Measurements from ENCODE around the gene MED9.

Gene MED9

DNA sequence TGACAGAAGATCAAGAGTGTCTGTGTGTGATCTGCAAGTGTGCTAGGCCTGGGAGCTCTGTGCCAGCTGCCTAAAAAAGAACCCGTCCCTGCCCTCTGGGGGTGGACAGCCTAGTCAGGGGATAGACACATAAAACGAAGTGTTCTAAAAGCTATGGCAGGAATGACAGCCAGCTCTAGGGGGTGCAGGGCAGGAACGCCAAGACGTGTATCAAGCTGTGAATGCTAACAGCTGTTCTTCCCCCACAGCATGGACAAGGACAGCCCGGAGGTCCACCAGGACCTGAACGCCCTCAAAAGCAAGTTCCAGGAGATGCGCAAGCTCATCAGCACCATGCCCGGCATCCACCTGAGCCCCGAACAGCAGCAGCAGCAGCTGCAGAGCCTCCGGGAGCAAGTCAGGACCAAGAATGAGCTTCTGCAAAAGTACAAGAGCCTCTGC, 14.3 kb downstream of the MED9 start:
- no peak for DNase-seq (ENCODE audit: low read depth in 2 of 2)

DNA sequence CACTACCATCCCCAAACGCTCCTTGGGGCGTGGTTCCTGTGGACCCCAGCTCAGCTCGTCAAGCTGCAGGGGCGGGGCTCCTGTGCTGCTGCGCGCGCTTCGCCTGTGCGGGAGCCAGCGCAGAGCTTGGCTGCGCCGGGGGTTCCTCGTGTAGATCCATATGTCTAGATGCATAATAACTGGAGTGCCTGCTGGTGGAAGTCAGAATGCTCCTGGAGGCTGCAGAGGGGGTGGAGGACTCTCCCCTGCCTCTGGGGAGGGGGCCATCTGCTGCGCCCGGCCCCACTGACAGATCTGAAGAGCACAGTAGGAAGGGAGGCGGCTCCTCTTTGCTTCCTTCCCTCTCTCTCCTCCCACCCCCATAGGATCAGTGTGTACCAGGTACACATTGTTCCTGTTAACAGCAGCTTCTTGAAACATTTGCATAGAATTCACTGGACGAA, 14.8 kb downstream of the MED9 start:
- no peak for DNase-seq (ENCODE audit: low read depth in 2 of 2)

DNA sequence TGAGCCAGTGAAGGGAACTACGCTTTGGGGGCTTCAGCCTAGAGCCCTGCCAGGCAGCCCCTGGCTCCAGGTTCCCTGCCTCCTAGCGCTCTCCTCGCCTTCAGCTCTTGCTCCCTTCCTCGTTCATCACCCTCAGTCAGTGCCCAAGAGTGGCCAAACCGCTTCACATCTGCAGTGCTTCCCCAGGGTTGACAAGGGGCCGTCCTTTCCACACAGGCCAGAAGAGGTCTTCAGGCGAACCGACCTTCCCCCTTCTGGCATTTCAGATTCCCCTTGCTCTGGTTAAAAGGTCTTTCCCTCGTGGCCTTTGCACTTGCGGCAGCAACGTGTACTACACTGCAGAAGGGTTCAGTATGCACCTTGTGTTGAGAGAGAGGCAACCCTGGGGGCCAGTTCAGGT, 15.3 kb downstream of the MED9 start:
- no peak for DNase-seq (ENCODE audit: low read depth in 2 of 2)

DNA sequence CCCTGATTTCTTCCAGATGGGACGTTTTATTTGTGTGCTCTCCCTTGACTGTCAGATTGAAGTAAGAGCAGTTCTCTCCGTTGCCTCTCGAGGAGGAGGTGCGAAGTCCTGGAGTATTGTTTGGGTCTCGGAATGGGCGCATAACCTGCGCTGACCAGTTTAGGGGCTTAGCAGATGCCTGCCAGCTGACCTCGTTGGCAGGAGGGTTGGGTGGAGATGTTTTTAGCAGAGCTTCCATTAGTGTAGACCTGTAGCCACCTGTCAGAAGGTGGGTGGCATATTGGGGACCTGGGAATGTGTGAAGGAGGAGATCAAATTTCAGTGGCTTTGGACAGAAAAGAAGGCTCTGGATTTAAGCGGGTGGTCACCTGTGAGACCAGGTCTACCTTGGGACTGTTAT, 15.8 kb downstream of the MED9 start:
- DNase-seq (ENCODE audit: low read depth in 2 of 2) = no peak

DNA sequence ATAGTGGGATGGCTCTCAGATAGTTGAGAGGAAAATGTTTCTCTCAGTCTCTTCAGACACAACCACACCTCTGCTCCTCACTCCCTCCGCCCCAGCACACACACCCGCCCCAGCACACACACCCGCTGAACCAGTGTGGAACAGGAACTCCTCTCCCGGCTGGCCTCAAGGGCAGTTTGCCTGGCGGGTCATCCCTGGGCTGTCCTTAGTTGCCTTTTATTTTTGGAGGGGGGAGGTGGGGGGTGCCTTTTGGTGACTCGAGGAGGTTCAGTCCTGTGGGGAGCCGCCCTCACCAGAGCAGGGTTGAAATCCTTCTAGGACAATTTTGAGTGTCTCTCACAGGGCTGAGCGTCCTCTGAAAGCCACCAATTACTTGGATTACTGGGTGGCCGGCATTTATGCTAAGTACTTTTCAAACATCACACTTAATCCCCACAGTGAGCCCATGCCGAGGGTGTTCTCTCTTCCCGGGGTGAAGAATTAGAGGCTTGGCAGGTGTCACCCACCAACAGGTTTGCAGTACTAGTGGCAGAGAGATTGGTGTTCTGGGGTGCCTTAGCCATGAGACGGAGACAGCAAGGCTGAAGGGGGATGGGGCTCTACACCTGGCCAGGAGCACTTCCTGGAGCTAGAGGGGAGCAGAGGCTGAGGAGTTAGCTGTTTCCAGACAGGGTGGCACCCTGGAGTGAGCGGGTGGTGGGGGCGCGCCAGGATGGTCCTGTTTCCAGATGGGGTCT, 16.6 kb downstream of the MED9 start:
- no peak for DNase-seq (ENCODE audit: low read depth in 2 of 2)

DNA sequence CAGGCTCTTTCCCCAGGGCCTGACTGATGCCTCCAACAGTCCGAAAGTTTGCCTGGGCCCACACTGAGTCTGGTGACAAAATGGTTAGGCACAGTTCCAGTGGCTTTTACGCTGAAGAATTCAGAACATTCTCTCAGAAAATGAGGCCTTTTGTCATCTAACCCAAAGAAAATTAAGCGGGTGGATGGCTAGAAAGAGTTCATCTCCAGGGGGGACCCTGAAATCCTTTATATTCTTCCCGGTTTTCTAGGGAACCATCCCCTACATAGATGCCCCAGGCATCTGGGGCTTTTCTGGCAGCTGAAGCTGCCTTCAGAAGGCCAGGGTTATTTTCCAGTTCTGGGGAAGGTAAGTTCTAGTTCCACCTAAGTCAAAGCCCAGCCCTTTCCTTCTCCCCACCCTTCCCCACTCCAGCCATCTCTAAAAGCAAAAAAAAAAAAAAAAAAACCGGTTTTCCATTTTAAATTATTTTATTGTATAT, 17.2 kb downstream of the MED9 start:
- DNase-seq (ENCODE audit: low read depth in 2 of 2) = no peak

DNA sequence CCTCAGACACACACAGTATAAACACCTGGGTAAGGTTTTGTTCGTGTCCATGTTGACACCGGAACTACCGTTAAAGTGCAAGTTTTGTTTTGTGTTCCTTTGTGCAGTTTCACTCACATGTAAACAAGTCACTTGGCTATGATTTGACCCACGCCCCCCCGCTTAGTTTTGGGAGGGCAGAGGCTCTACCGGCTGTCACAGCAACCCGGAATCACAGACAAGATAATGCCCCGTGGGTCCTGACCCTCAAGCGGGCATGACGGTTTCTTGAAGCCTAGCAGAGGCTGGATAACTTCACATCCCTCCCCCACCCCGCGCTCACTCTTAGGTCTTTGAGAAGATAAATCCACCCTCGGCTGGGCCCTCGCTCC, 17.7 kb downstream of the MED9 start:
- no peak for DNase-seq (ENCODE audit: low read depth in 2 of 2)

DNA sequence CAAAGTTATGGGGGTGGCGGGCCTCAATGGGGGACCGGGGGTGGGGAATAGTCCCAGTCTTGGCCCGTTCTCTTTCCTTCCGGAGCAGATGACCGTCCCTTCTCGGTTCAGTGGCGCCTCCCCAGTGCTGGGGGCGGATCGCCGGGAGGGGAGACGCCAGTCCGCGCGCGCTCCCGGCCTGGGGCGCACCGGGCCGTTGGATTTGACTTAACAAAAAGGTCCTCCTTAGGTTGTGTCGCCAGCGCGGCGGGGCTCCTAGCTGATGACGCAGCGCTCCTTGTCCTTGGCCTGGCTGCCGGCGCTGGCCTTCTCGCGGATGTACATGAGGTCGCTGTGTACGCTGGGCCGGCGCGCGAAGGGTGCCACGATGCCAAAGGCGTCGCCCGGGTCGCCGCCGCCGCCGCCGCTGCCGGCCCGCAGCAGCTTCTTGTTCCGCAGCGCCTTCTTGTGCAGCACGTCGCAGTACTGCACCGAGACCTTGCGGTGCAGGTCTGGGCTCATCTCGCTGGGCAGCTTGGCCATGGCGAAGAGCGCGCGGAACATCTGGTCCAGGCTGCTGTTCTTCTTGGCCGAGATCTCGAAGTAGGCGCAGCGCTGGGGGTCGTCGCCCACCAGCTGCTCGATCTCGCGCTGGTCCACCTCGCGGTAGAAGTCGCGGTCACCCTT, 18.2 kb downstream of the MED9 start:
- DNase-seq (ENCODE audit: low read depth in 2 of 2) = no peak

DNA sequence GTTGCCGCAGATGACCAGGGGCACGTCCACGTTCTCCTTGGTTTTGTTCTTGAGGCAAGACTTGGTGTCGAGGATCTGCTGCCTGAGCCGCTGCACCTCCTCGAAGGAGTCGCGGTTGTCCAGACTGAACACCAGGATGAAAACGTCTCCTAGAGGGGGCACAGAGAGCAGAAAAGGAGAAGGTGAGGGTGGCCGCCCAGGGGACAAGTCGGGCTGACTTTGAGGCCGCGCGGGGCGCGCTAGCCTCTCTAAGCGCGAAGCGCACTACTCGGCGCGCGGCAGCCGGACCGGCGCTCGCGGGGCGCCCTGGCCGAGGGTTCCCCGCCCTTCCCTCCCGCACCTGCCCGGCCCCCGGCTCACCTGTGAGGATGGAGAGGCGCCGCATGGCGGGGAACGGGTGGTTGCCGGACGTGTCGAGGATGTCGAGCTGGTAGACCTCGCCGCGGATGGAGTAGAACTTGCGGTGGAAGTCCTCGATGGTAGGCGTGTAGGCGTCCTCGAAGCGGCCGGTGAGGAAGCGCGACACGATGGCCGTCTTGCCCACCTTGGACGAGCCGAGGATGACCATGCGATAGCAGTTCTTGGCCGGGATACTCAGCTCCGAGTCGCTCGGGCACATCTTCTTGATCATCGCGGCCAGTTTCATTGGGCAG, 18.9 kb downstream of the MED9 start:
- DNase-seq (ENCODE audit: low read depth in 2 of 2) = no peak

DNA sequence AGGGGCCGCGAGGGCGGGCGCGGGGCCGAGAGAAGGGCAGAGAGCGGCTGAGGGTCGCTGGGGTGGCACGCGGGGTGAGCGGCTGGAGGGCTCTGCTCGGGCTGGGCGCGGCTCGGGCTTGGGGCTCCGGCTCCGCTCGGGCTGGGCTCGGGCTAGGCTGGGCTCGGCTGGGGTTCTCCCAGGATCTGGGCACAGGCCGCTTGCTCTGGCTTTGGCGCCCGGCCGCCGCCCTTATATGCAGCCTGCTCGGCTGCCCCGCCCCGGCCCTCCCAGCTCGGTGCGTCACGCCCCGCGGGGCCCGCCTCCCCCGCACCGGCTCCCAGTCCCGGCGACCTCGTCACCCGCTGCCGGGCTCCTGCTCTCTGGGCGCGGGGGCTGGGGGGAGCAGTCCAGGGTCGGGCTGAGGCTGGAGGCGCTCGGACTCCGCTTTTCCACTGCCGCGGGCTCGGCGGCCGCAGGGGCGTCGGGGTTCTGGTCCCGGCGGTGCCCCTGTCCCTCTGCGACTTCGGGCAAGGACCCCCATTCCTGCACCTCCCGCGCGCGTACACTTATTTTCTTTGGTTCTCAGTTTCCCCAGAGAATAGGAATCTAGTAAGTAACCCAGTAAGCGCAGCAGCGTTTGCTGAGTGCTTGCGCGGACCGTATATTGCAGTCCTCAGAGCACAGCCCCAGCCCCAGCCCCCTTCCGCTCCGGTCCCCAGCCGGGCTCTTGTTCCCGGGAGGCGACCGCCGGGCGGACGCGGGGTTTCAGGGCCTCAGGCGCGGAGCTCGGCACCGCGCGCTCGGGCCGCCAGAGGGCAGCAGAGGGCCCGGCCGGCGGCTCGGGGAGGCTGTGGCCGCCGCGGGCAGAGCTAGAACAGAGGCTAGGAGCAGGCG, 19.6 kb downstream of the MED9 start, which contains the start of gene RASD1:
RASD1 (minus strand) TSS at position 207 of the 876 bp plus-strand sequence. CDS start 214 bp downstream, outside the sequence.
- DNase-seq (ENCODE audit: low read depth in 2 of 2) = peak; percentile 74 to 80

DNA sequence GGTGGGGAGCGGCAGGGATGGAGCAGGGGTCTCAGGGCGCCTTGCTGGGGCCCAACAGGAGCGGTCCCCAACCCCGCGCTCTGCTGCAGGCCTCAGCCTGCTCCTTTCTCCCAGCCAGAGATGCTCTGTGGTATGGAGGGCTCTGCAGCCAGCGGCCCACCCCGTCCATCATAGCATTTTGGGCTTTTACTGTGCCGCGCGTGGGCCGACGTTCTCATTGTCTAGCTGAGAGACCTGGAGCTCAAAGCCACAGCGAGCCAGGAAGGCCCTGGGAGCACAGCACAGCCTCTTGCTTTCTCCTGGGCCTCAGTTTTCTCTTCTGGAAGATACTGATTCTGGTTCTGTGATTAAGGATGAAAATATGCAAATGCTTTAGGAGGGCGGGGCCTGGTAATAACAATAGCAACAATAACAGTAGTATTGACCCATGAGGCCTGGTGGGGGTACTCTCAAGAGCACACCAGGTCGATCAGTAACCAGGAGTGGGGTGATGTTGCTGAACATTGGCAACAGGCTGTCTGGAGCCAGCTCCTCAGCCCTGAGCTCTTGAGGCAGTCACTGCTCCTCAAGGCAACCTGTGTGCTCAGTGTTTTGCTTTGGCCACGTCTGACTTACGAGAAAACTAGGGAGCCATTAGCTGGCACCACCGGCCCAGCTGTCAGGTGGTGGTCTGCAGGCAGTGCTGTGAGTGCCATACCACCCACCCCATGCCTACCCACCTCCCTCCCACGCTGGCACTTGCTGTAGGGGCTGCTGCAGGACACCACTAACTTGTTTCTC, 20.5 kb downstream of the MED9 start:
- DNase-seq (ENCODE audit: low read depth in 2 of 2) = no peak

DNA sequence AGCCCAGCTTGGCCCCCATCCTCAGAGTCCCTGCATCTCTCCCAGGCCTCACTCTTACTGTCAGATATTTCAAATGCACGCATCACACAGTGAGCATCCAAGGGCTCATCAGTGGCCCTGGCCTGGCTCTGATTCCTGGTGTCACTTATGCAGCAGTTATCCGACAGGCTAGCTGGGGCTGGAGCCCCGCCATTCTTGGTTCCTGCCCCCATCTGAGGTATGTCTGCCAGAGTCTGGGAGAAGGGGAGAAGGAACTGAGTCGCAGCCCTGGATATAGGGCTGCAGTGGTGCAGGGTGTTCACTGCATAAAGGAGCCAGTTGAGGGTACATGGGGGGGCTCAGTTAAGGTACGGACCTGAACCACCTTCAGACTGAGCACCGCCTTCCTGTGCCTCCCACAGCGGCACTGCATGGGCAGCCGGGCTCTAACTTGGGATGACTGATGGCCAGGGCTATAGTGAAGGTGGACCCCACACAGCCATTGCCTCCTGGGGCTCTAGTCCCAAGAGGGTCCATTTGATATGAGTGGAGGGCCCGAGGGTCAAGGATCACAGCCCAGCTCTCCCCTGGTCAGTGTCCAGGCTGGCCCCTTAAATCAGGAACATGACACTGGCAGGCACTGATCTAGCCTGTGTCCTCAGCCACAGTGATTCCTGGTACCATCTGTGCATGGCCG, 21.2 kb downstream of the MED9 start:
- no peak for DNase-seq (ENCODE audit: low read depth in 2 of 2)

DNA sequence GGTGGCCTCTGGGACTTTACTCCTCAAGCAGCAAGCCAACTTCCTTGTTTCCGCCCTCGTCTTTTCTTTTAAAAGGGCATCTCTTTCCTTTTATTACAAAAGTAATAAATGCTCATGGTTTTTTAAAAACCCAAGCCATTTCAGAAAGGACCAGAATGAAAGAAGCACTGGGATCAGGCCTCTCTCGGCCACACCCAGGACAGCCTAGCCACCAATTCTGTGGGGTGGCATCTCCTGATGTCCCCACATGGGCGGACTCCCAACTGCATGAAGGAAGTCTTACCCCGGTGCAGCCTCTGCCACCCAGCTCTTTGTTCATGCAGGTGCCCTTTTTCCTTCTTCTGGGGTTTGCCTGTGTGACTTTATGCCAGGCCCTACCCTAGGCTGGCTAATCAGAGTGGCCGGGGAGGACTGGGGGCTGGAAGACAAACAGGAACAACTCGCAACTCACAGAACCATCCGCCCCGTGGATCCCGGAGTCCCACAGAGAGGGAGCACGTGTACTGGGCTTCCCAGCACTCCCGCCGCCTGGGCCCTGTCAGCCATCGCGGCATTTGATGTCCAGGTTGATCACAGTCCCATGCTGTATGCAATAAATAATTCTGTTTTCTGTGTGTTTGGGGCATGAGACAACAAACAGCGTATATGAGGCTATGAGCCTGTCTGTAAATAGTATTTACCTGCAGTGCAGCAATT, 22.0 kb downstream of the MED9 start:
- DNase-seq (ENCODE audit: low read depth in 2 of 2) = no peak

DNA sequence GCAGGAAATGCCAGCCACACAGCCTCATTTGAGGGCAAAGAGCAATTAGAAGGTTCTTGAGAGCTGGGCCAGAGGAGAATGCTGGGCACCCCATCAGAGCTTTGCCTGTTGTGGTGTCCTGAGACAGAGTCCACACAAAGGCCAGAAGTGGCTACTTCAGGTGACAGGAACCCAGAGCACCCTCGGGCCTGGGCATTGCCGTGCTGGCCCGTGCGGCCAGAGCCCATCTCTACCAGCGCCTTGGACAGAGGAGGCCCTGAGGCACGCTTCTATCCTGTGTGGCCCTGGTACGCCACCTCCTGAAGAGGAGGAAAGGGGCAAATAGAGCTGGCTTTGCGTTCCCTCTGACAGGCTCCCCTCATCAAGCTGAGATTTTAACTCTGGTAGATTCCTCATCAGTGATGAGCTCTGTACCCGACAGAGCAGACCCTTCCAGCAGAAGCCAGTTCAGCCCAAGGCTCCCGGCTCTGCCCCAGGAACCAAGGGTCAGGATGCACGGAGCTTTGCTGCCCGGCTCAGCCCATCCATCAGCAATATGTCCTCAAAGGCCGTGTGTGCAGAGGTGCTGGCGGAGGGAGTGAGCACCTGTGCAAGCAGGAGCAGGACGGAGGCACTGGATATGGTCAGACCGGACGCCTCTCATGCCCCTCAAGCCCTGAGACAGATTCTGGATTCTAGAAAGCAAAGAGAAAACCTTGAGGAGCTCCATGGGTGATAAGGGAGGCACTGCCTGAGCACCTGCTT, 22.8 kb downstream of the MED9 start:
- DNase-seq (ENCODE audit: low read depth in 2 of 2) = no peak

DNA sequence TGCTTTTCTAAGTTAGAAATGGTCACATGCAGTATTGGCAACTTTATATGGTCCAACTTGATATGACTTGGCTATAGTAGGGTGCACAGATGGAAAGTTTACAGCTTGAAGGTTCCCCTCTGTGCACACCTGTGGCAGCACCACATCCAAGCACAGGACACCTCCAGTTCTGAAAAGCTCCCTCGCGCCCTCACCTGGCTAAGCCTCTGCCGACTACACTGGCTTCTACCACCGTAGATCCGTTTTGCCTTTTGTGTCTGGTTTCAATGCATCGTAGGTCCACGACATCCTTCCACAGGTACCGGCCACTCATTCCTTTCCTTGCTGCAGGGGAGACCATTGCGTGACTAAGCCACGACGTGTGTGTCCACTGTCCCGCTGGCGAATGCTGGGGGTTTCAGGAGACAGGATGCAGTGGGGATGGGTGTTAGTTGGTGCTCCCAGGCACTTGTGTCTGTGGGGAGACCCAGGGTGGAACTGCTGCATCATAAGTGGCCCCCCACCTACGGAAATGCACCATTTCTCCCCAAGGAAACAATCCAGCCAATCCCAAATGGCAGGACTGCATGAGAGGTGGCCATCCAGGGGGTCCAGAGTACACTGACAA, 24.3 kb downstream of the MED9 start:
- no peak for DNase-seq (ENCODE audit: low read depth in 2 of 2)

DNA sequence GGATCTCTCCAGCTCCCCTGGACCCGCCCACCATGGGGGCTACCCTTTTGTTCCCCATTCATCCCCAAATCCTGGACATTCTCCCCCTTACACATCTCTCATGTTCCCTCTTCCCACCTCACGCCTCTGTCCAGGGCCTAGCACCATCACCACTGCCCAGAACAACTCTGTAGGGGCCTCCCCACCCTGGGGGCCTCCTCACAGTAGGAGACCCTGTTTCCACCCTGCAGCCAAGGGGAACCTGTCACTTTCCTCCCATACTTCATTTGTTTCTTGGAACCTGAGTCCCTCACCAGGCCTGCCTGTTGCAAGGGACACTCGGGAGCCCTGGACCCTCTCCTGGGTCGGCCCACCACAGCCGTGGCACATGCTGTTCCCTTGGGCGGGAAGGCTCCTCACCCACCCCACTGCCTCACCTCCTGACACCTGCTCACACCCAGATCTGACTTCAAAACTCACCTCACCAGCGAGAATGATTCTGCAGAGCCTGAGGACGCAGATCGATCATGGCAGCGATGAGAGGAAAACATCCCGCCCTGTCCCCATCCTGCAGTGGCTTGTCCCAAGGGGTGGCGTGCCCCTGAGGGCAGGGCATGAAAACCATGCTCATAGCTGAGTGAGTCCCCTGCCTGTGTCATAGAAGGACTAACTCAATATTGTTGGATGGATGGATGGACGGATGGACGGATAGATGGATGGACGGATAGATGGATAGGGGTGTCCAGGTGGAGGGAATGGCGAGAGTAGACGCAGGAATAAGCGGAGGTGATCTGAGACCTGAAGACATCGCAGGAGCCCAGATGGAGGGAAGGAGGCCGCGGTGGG, 26.2 kb downstream of the MED9 start:
- no peak for DNase-seq (ENCODE audit: low read depth in 2 of 2)

DNA sequence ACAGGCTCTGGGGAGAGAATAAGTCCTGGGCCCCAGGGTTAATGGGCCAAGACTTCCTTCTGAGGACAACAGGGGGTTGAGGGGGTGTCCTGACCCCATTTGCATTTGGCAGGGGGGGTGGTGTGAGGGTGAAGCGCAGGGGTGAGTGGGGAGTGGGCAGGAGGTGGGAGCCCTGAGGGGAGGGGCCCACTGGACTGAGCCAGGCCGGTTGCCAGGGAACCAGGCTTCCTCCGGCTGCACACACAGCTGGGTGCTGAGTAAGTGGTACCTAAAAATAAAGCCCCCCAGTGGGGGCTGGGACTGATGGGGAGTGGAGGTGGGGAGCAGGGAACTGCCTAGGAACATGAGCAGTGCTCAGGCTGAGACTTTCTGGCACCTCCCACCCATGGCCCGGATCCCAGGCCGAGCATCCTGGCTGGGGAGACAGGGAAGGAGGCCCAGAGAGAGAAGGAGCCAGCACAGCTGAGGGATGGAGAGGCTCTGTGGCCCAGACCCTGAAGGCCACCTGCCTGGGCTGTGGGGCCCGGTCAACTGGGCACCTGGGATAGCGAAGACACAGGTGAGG, 26.8 kb downstream of the MED9 start:
- DNase-seq (ENCODE audit: low read depth in 2 of 2) = no peak

All from stimulated activated CD8-positive, alpha-beta memory T cell treated with anti-CD3 and anti-CD28 coated beads, Interleukin-2, amount 100 ng/mL, for 48 hours (primary cell).